GM18499 (cell line): ENCODE measurements around the gene DYTN.

Experiments
- ATAC-seq: cut with Tn5 transposase; IDR thresholded peaks from one replicate; pipeline ENCODE4 v1.9.1; 2021; ENCODE audit warnings: moderate number of reproducible peaks; ENCODE audit not compliant: insufficient read depth, unreplicated experiment

The DYTN gene

GRCh38 chr2:206619011-206619410 is 99.2 kb downstream of the DYTN start:
- no peak for ATAC-seq

- ATAC-seq: no peak
Measured at GRCh38 chr2:206616151-206616550, 102.0 kb downstream of the DYTN start.

GRCh38 chr2:206615417-206616089 is 102.6 kb downstream of the DYTN start:
- ATAC-seq: no peak

GRCh38 chr2:206614811-206615210 is 103.4 kb downstream of the DYTN start:
- ATAC-seq: no peak

GRCh38 chr2:206611736-206612135 is 106.5 kb downstream of the DYTN start:
- no peak for ATAC-seq

- no peak for ATAC-seq
Measured at GRCh38 chr2:206611191-206611590, 107.0 kb downstream of the DYTN start.

GRCh38 chr2:206610451-206610850 is 107.7 kb downstream of the DYTN start:
- ATAC-seq: no peak

- no peak for ATAC-seq
Measured at GRCh38 chr2:206603243-206603642, 115.0 kb downstream of the DYTN start.
